CD4-positive, CD25-positive, alpha-beta regulatory T cell (primary cell): ENCODE measurements around the gene VPS39. TPM values are rescaled to one million over a fixed set of nuclear protein-coding genes. Genes with fewer than 3 reads are reported as not detected.
A peak's percentile ranks its signal among the peaks of the same experiment; 100 is the strongest.

Experiments used
- ATAC-seq, 2 donors: fragments of 150-1000 bp; cut with Tn5 transposase; one replicate each; pipeline ENCODE4 v1.10.0; 2021; ENCODE audit warnings: low read depth in 2 of 2, moderate number of reproducible peaks in 2 of 2, moderate library complexity in 1 of 2
- DNase-seq, 3 donors: peaks; one replicate each; pipeline versions ENCODE4 v3.0.0 to v3.0.0-alpha.2; 2012 to 2022; ENCODE audit warnings: mixed read lengths in 1 of 3
- H3K27ac ChIP-seq: one replicate; pipeline ENCODE4 v1.7.0; 2013; ENCODE audit warnings: mild to moderate bottlenecking, low read length; ENCODE audit not compliant: insufficient read depth, poor library complexity, severe bottlenecking
- H3K27me3 ChIP-seq: one replicate; pipeline ENCODE4 v1.7.0; 2013; ENCODE audit warnings: low read length; ENCODE audit not compliant: control insufficient read depth, insufficient read depth
- H3K36me3 ChIP-seq: one replicate; pipeline ENCODE4 v1.7.0; 2013; ENCODE audit warnings: mild to moderate bottlenecking, low read length, moderate library complexity; ENCODE audit not compliant: control insufficient read depth, insufficient read depth
- H3K4me1 ChIP-seq: 2 replicates; pipeline ENCODE4 v1.7.0; 2013; ENCODE audit warnings: mild to moderate bottlenecking, low read length; ENCODE audit not compliant: insufficient read depth, control insufficient read depth, poor library complexity, severe bottlenecking
- H3K4me3 ChIP-seq: one replicate; pipeline ENCODE4 v1.7.0; 2013; ENCODE audit warnings: low read depth, mild to moderate bottlenecking, low read length, moderate library complexity
- H3K9me3 ChIP-seq, 2 experiments: 1 replicate in 1 of 2; 2 replicates in 1 of 2; pipeline ENCODE4 v1.7.0; 2013; ENCODE audit warnings: low read length in 2 of 2, mild to moderate bottlenecking in 1 of 2, moderate library complexity in 1 of 2; ENCODE audit not compliant: control insufficient read depth in 2 of 2
- H3K27ac Mint-ChIP-seq, 3 donors: one replicate each; pipeline ENCODE4 v1.8.0; 2020 to 2022; ENCODE audit warnings: mild to moderate bottlenecking in 3 of 3, mixed read lengths in 3 of 3, moderate library complexity in 2 of 3
- H3K27me3 Mint-ChIP-seq: one replicate; pipeline ENCODE4 v1.8.0; 2022; ENCODE audit warnings: mild to moderate bottlenecking, mixed read lengths
- H3K36me3 Mint-ChIP-seq: one replicate; pipeline ENCODE4 v1.8.0; 2020; ENCODE audit warnings: mixed read lengths
- H3K4me1 Mint-ChIP-seq, 4 donors: one replicate each; pipeline ENCODE4 v1.8.0; 2020 to 2022; ENCODE audit warnings: mixed read lengths in 4 of 4, mild to moderate bottlenecking in 1 of 4
- H3K4me3 Mint-ChIP-seq, 4 donors: one replicate each; pipeline ENCODE4 v1.8.0; 2020 to 2022; ENCODE audit warnings: mild to moderate bottlenecking in 4 of 4, mixed read lengths in 4 of 4, moderate library complexity in 3 of 4
- H3K9me3 Mint-ChIP-seq, 7 donors: one replicate each; pipeline ENCODE4 v1.8.0; 2020 to 2022; ENCODE audit warnings: mixed read lengths in 7 of 7, mild to moderate bottlenecking in 3 of 7, moderate library complexity in 2 of 7
- polyA plus RNA-seq, 4 donors: library from polyadenylated mRNA; unstranded; fragments of 300-500 nt; fragmentation: Illumina TruSeq; gene quantifications; one replicate each; pipeline ENCODE4 v1.2.3, GENCODE V29; 2021
- total RNA-seq: library from RNA; stranded (reverse); gene quantifications from one replicate; pipeline ENCODE4 v1.2.3, GENCODE V29; 2022

Gene VPS39
- total and polyA plus RNA-seq, 5 donors from 2014 or later = 28.3 to 121 (median 29.2) TPM

DNA sequence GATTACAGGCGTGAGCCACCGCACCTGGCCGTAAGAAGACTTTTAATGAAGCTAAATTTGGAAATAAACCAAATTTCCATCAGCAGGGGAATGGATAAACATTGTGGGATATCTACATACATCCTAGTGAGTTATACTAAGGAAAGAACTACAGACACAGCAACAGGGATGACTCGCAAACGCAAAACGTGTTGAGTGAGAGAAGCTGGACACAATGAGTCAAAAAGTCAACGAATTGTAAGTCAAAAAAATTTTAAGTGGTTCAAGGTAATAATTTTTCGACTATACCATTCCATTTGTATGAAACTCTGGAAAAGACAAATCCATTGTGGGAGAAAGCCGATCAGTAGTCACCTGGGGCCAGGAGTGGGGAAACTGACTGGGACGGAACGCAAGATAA, 71.6 kb downstream of the VPS39 start:
- Mint-ChIP-seq H3K36me3 (peaks cover 2% of the 10 kb centered on the region), H3K27ac (no peak overlapping the region), H3K27me3 (peaks cover 22% of the 10 kb centered on the region), H3K4me1 (peaks cover 0 to 5% (median 1%) of the 10 kb centered on the region in 4 donors), H3K4me3 (no peak overlapping the region), H3K9me3 (peaks cover 0 to 2% (median 0%) of the 10 kb centered on the region in 7 donors)
- no peak overlapping the region for H3K4me3 ChIP-seq
- ATAC-seq (no peak), DNase-seq (no peak)
- no peak overlapping the region for H3K27ac ChIP-seq
- H3K27me3 ChIP-seq = peaks cover under 1% of the 10 kb centered on the region
- H3K9me3 ChIP-seq = no peaks in the 10 kb centered on the region
- no peaks in the 10 kb centered on the region for H3K4me1 ChIP-seq
- H3K36me3 ChIP-seq = no peaks in the 10 kb centered on the region

- Histone ChIP-seq H3K36me3 (no peaks in the 10 kb centered on the region), H3K4me3 (no peak overlapping the region), H3K27ac (no peak overlapping the region), H3K27me3 (peaks cover 8% of the 10 kb centered on the region), H3K4me1 (no peaks in the 10 kb centered on the region), H3K9me3 (no peaks in the 10 kb centered on the region)
- Mint-ChIP-seq H3K27ac (no peak overlapping the region), H3K4me1 (peaks cover 0 to 5% (median 1%) of the 10 kb centered on the region in 4 donors), H3K4me3 (no peak overlapping the region), H3K27me3 (peaks cover 28% of the 10 kb centered on the region), H3K36me3 (peaks cover 2% of the 10 kb centered on the region), H3K9me3 (peaks cover 0 to 2% (median 0%) of the 10 kb centered on the region in 7 donors)
- ATAC-seq (no peak), DNase-seq (no peak)
These were observed 72.8 kb downstream of the VPS39 start for GRCh38 chr15:42135351-42135750.

GRCh38 chr15:42134617-42135245, 73.4 kb downstream of the VPS39 start:
- Mint-ChIP-seq H3K27me3 (peaks cover 33% of the 10 kb centered on the region), H3K36me3 (peaks cover 2% of the 10 kb centered on the region), H3K4me3 (no peak overlapping the region), H3K9me3 (peaks cover 0 to 2% (median 0%) of the 10 kb centered on the region in 7 donors), H3K4me1 (peaks cover 0 to 5% (median 1%) of the 10 kb centered on the region in 4 donors), H3K27ac (no peak overlapping the region)
- no peak for ATAC-seq
- no peaks in the 10 kb centered on the region for H3K4me1 ChIP-seq
- no peak overlapping the region for H3K4me3 ChIP-seq
- no peak for DNase-seq
- H3K27me3 ChIP-seq = peaks cover 11% of the 10 kb centered on the region
- H3K27ac ChIP-seq = no peak overlapping the region
- no peaks in the 10 kb centered on the region for H3K9me3 ChIP-seq
- no peaks in the 10 kb centered on the region for H3K36me3 ChIP-seq

DNA sequence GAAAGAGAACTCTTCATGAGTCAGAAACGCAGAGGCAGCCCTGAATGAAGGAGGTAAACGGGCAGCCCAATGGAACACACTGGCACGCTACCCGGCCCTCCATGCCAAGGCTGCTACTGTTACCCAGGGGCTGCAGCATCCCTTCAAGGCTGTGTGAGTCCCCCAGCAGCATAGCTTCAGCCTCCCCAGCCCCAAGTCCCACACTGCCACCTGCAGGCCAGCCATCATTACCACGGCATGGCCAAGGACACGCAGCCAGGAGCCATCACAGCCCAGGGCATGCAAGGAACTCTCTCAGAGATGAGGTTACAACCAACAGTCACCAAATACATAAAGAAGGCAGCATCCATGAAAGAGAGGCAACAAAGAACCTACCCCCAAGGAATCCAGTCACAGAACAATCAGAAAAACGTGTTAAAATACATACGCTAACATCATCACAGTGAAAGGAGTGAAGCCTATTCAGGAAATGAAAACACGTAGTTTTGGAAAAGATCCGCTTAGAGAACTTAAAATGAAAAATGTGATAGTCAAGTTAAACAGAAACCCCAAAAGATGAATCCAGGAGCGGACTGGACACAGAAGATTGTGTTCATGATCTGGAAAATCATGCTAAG, 74.1 kb downstream of the VPS39 start:
- Histone ChIP-seq H3K4me3 (no peak overlapping the region), H3K4me1 (no peaks in the 10 kb centered on the region), H3K36me3 (no peaks in the 10 kb centered on the region), H3K9me3 (no peaks in the 10 kb centered on the region), H3K27ac (no peak overlapping the region), H3K27me3 (peaks cover 11% of the 10 kb centered on the region)
- Mint-ChIP-seq H3K4me3 (no peak overlapping the region), H3K27ac (no peak overlapping the region), H3K4me1 (peaks cover 0 to 5% (median 1%) of the 10 kb centered on the region in 4 donors), H3K27me3 (peaks cover 37% of the 10 kb centered on the region), H3K9me3 (peaks cover 0 to 2% (median 0%) of the 10 kb centered on the region in 7 donors), H3K36me3 (peaks cover 2% of the 10 kb centered on the region)
- peak in 2 of 3 donors; percentile 22 to 58 for DNase-seq
- ATAC-seq = peak in 1 of 2 donors; percentile 48

DNA sequence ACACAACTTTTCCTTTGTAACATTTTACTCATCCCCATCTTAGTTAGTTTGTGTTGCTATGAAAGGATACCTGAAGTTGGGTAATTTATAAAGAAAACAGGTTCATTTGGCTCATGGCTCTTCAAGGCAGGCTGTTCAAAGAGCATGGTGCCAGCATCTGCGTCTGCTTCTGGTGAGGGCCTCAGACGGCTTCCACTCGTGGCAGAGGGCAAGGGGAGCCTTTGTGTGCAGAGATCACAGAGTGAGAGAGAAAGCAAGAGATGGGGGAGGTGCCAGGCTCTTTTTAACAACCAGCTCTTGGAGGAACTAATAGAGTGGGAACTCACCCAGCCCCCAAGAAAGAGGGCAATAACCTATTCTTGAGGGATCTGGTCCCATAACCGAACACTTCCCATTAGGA, 74.7 kb downstream of the VPS39 start:
- Histone ChIP-seq H3K27me3 (peaks cover 11% of the 10 kb centered on the region), H3K9me3 (no peaks in the 10 kb centered on the region), H3K36me3 (no peaks in the 10 kb centered on the region), H3K27ac (no peak overlapping the region), H3K4me1 (no peaks in the 10 kb centered on the region), H3K4me3 (no peak overlapping the region)
- Mint-ChIP-seq H3K36me3 (peaks cover 2% of the 10 kb centered on the region), H3K4me1 (peaks cover 0 to 5% (median 1%) of the 10 kb centered on the region in 4 donors), H3K4me3 (no peak overlapping the region), H3K9me3 (peaks cover 0 to 2% (median 0%) of the 10 kb centered on the region in 7 donors), H3K27ac (no peak overlapping the region), H3K27me3 (peaks cover 38% of the 10 kb centered on the region)
- no peak for ATAC-seq
- no peak for DNase-seq

DNA sequence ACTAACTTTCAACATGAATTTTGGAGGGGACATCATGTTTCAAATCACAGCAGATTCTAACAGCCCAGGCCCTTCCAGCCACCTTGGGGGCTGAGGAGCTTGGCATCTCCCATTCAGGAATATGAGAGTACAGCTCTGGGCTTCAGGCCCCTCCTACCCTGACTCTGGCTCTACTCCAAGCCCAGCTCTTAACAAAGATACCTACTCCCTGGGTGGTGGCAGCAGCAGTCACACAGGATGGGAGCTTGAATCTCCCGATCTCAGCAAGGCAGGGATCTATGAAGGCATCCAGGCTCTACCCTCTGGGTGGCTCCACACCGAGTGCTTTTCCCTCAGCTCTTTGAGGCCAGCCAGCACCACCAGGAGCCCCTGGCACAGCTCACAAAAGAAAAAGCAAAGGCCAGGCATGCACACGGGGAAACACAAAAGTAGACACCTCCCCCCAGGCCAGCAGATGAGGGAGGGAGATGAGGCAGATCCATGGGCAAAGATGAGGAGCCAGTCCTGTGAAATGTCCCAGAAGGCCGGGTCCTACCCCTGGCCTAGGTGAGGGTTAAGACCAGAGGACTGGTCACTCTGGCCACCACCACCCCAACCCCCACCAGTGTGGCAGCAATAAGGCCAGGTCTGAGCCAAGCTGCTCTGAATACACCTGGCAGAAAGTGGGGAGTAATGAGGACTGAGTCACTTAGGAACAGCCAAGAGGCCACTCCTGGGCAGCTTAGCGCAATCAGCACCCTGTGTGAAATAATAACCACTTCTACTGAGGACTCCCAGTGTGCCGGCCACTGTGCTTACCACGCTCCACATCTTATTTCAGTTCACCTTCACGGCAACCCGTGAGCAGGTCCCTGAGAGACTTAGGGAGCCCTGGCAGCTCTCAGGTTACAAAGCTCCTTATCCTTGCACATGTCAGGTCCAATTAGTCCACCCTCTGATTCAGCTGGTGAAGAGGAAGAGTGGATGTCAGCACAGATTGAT, 76.0 kb downstream of the VPS39 start:
- H3K4me1 ChIP-seq = no peaks in the 10 kb centered on the region
- H3K27ac Mint-ChIP-seq = no peak overlapping the region
- H3K4me3 ChIP-seq = no peak overlapping the region
- H3K9me3 Mint-ChIP-seq = peaks cover 0 to 2% (median 0%) of the 10 kb centered on the region in 7 donors
- peaks cover 2% of the 10 kb centered on the region for H3K36me3 Mint-ChIP-seq
- H3K27me3 ChIP-seq = peaks cover 13% of the 10 kb centered on the region
- peaks cover 49% of the 10 kb centered on the region for H3K27me3 Mint-ChIP-seq
- no peak overlapping the region for H3K27ac ChIP-seq
- no peak overlapping the region for H3K4me3 Mint-ChIP-seq
- H3K36me3 ChIP-seq = no peaks in the 10 kb centered on the region
- no peaks in the 10 kb centered on the region for H3K9me3 ChIP-seq
- peaks cover 0 to 5% (median 0%) of the 10 kb centered on the region in 4 donors for H3K4me1 Mint-ChIP-seq
- DNase-seq (no peak), ATAC-seq (no peak)

GRCh38 chr15:42131006-42131405, 77.1 kb downstream of the VPS39 start:
- Mint-ChIP-seq H3K4me1 (peaks cover 0 to 5% (median 0%) of the 10 kb centered on the region in 4 donors), H3K9me3 (peaks cover 0 to 2% (median 0%) of the 10 kb centered on the region in 7 donors), H3K27me3 (peaks cover 49% of the 10 kb centered on the region), H3K4me3 (no peak overlapping the region), H3K36me3 (peaks cover 2% of the 10 kb centered on the region), H3K27ac (no peak overlapping the region)
- ATAC-seq (no peak), DNase-seq (no peak)
- Histone ChIP-seq H3K9me3 (no peaks in the 10 kb centered on the region), H3K4me3 (no peak overlapping the region), H3K36me3 (no peaks in the 10 kb centered on the region), H3K4me1 (no peaks in the 10 kb centered on the region), H3K27ac (no peak overlapping the region), H3K27me3 (peaks cover 13% of the 10 kb centered on the region)
